Measurements from ENCODE around the gene ESPNL.

ESPNL gene

GRCh38 chr2:238145046-238145445, 44.9 kb downstream of the ESPNL start:
- no peak for DNase-seq
- no peaks in the 10 kb centered on the region for H3K27me3 ChIP-seq (replicated peaks)
- in situ Hi-C loops (cut with HindIII; ENCODE audit: low pct_ligation_motif_present, low sequenced_read_pairs): no loop called here
- no peaks in the 10 kb centered on the region for H3K36me3 ChIP-seq (replicated peaks)
- no peak overlapping the region for H3K27ac ChIP-seq
- TF ChIP-seq, protein P1, sequence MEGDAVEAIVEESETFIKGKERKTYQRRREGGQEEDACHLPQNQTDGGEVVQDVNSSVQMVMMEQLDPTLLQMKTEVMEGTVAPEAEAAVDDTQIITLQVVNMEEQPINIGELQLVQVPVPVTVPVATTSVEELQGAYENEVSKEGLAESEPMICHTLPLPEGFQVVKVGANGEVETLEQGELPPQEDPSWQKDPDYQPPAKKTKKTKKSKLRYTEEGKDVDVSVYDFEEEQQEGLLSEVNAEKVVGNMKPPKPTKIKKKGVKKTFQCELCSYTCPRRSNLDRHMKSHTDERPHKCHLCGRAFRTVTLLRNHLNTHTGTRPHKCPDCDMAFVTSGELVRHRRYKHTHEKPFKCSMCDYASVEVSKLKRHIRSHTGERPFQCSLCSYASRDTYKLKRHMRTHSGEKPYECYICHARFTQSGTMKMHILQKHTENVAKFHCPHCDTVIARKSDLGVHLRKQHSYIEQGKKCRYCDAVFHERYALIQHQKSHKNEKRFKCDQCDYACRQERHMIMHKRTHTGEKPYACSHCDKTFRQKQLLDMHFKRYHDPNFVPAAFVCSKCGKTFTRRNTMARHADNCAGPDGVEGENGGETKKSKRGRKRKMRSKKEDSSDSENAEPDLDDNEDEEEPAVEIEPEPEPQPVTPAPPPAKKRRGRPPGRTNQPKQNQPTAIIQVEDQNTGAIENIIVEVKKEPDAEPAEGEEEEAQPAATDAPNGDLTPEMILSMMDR (IDR thresholded peaks at IDR 0.05; ENCODE audit: low read depth, low read length, missing control alignments): no peak
- H3K4me3 ChIP-seq (ENCODE audit: low read depth, low read length): no peak overlapping the region

- TF ChIP-seq, protein P1 (IDR thresholded peaks at IDR 0.05; ENCODE audit: low read depth, low read length, missing control alignments): no peak
- no peak for DNase-seq
- Histone ChIP-seq H3K36me3 (replicated peaks) (no peaks in the 10 kb centered on the region), H3K4me3 (ENCODE audit: low read depth, low read length) (no peak overlapping the region), H3K27ac (no peak overlapping the region), H3K27me3 (replicated peaks) (no peaks in the 10 kb centered on the region)
- in situ Hi-C loops (cut with HindIII; ENCODE audit: low pct_ligation_motif_present, low sequenced_read_pairs): no loop called here
These were observed 45.7 kb downstream of the ESPNL start for GRCh38 chr2:238145851-238146250.

DNA sequence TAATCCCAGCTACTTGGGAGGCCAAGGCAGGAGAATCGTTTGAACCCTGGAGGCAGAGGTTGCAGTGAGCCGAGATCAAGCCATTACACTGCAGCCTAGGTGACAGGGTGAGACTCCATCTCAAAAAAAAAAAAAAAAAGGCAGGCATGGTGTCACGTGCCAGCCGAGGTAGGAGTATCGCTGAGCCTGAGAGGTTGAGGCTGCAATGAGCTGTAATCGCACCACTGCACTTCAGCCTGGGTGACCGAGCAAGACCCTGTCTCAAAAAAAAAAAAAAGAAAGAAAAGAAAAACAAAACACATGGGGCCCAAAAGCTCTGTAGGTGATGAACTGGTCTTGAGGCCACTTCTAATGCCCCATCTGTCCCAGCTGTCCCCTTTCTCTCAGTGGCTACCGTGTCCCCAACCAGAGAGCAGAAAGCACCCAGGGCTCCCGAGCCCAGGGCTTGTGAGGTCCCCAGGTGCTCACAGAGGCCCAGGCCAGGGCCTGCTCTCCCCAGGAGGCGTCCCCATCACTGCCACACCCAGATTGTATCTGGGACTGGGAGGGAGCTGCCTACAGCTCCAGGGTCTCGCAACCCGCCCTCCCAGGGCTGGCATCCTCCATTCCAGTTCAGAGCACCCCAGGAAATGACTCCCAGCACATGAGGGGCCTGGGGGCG, 46.9 kb downstream of the ESPNL start:
- H3K4me3 ChIP-seq (ENCODE audit: low read depth, low read length): no peak overlapping the region
- no peaks in the 10 kb centered on the region for H3K27me3 ChIP-seq (replicated peaks)
- H3K36me3 ChIP-seq (replicated peaks): no peaks in the 10 kb centered on the region
- no peak for DNase-seq
- in situ Hi-C loops (cut with HindIII; ENCODE audit: low pct_ligation_motif_present, low sequenced_read_pairs): no loop called here
- H3K27ac ChIP-seq: no peak overlapping the region
- TF ChIP-seq, protein P1 (IDR thresholded peaks at IDR 0.05; ENCODE audit: low read depth, low read length, missing control alignments): no peak

DNA sequence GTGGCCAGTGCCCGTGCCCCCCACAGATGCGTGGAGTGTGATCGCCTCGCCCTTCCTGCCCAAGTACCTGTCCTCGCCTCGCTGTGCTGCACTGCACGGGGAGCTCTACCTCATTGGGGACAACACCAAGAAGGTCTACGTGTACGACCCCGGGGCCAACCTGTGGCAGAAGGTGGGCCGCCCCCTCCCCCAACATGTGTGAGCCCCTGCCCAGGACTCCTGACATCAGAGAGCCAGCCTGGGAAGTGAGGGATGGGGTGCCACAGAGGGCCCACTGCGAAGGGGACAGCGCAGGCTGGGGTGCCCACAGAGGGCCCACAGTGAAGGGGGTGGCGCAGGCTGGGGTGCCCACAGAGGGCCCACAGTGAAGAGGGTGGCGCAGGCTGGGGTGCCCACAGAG, 48.8 kb downstream of the ESPNL start:
- Histone ChIP-seq H3K27ac (no peak overlapping the region), H3K36me3 (replicated peaks) (no peaks in the 10 kb centered on the region), H3K27me3 (replicated peaks) (no peaks in the 10 kb centered on the region), H3K4me3 (ENCODE audit: low read depth, low read length) (no peak overlapping the region)
- no peak for DNase-seq
- TF ChIP-seq, protein P1 (IDR thresholded peaks at IDR 0.05; ENCODE audit: low read depth, low read length, missing control alignments): no peak
- in situ Hi-C loops (cut with HindIII; ENCODE audit: low pct_ligation_motif_present, low sequenced_read_pairs): no loop called here

DNA sequence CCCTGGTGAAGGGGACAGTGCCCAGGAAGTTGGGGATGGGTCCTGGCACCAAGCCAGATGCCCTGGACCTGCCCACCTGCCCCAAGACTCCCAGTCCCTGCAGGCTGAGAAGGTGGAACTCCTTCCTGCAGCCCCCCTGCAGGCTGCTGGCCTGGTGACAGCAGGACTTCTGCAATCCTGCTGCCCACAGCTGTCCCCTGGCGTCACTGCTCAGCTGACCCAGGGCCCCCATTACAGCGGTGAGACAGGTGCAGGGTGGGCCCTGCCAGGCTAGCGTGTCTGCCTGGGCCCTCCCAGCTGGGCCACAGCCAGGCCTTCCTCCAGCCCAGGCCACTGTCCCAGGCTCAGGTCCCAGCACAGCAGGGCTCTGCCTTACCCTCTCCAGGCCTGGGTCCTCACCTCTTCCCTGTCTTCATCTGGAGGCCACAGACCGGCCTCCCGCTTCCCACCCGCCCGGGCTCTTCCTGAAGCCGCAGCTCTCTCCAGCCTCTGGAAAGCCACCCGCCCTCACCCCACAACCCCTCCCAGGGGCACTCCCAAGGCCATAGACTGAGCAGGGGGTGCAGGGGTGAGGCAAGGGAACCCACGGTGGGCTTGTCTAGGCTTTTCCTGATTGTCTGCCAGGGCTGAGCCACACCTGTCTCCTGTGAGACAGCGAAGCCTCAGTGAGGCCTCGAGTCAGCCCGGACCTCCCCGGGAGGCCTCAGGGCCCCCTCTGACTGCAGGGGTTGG, 49.9 kb downstream of the ESPNL start:
- Histone ChIP-seq H3K36me3 (replicated peaks) (no peaks in the 10 kb centered on the region), H3K4me3 (ENCODE audit: low read depth, low read length) (no peak overlapping the region), H3K27ac (no peak overlapping the region), H3K27me3 (replicated peaks) (no peaks in the 10 kb centered on the region)
- DNase-seq: no peak
- in situ Hi-C loops (cut with HindIII; ENCODE audit: low pct_ligation_motif_present, low sequenced_read_pairs): no loop called here
- TF ChIP-seq, protein P1 (IDR thresholded peaks at IDR 0.05; ENCODE audit: low read depth, low read length, missing control alignments): no peak

Data from brain microvascular endothelial cell (primary cell).